ENCODE data around the gene CATSPERD.
A peak's percentile ranks its signal among the peaks of the same experiment; 100 is the strongest.

The CATSPERD gene

GRCh38 chr19:5789351-5789761, 68.9 kb downstream of the CATSPERD start:
- no peak for DNase-seq

- DNase-seq: no peak
Measured at GRCh38 chr19:5789886-5790558, 69.6 kb downstream of the CATSPERD start.

GRCh38 chr19:5790559-5791520, 70.4 kb downstream of the CATSPERD start, which contains the start of gene DUS3L:
TSS of gene DUS3L (minus strand) at chr19:5791163. CDS start at chr19:5791141, 22 bp downstream.
- peak; percentile 95 for DNase-seq

DNA sequence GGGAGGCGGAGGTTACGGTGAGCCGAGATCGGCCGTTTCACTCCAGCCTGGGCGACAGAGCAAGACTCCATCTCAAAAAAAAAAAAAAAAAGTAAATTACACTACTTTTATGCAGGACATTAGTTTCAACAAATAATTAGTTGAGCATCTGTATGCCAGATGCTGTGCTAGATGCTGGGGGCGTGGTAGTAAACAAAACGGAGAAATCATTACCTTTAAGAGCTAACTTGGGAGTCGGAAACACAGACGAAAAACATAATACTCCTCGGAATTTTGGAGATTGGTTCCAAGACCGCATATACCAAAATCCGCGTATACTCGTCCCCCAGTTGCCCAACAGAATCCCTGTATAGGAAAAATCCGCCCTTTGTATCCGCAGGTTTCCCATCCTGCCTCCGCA, 71.8 kb downstream of the CATSPERD start:
- no peak for DNase-seq

GRCh38 chr19:5793188-5793587, 72.8 kb downstream of the CATSPERD start:
- DNase-seq: no peak

GRCh38 chr19:5795382-5795919, 75.0 kb downstream of the CATSPERD start:
- DNase-seq: no peak

DNA sequence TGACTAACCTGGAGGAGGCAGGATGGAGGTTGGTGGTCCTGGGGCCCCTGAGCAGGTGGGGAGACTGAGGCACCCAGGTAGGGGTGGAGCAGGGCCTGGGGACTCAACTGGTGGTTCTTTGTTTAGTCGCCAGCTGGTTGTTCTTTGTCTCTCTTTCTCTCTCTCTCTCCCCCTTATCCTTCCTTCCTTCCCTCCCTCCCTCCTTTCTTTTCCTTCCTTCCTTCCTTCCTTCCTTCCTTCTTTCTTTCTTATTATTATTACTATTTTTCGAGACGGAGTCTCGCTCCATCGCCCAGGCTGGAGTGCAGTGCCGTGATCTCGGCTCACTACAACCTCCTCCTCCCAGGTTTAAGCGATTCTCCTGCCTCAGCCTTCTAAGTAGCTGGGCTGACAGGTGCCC, 77.8 kb downstream of the CATSPERD start:
- DNase-seq: no peak

GRCh38 chr19:5799247-5800241, 79.1 kb downstream of the CATSPERD start:
- peak in 1 of 2 donors; percentile 16 for DNase-seq

GRCh38 chr19:5800361-5801270, 80.2 kb downstream of the CATSPERD start:
- no peak for DNase-seq

GRCh38 chr19:5801796-5802619, 81.6 kb downstream of the CATSPERD start:
- DNase-seq: no peak

DNA sequence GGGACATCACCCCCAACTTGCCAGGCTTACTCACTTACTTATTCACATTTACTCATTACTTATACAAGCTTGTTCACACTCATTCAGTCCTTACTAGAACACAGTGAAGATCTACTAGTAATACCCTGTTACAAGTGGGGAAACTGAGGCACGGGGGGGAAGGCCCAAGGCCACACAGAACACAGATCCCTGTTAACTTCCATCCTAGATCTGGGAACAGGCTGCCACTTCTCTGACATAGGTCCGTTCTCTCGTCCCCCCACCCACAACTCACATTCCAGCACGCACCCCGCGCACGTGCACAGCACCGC, 83.0 kb downstream of the CATSPERD start:
- no peak for DNase-seq

DNA sequence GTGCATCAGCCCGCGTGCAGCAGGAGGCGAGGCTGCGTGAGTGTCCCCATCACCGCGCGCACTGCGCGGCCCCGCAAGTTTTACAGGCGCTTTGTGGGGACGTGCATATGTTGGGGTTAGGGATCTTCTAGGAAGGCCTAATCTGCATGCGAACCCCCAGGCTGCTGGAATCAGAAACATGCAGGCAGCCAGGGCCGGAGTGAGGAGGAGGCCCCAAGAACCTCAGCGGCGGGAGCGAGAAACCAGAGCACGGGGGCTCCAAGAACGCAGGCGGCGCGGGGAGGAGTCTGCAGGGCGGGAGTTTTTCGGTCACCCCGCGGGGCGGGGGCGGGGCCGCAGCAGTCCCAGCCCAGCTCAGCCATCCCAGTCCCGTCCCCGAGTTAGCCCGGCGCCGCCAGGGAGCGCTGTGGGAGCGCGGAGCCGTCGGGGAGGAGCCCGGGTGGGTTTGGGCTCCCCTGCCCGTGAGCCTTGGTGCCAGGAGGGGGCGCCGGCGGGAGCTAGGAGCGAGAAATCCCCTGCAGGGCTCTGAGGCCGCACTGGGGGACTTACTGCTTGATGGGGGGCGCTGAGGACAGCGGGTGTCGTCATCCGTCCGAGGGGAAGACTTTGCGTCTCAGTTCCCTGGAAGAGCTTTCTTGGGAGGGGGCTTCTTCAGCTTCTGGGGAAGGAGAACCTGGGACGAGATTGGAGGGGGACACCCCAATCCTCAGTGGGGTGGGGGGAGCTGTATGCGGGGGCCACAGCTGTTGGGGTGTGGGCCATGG, 83.5 kb downstream of the CATSPERD start:
- DNase-seq: peak; percentile 81 to 83

GRCh38 chr19:5804516-5805461, 84.4 kb downstream of the CATSPERD start, which contains the start of gene NRTN:
TSS of gene NRTN (plus strand) at chr19:5805067. CDS start at chr19:5824166, 19,099 bp downstream.
- DNase-seq: no peak

GRCh38 chr19:5805462-5806132, 85.2 kb downstream of the CATSPERD start:
- peak in 1 of 2 donors; percentile 37 for DNase-seq

DNA sequence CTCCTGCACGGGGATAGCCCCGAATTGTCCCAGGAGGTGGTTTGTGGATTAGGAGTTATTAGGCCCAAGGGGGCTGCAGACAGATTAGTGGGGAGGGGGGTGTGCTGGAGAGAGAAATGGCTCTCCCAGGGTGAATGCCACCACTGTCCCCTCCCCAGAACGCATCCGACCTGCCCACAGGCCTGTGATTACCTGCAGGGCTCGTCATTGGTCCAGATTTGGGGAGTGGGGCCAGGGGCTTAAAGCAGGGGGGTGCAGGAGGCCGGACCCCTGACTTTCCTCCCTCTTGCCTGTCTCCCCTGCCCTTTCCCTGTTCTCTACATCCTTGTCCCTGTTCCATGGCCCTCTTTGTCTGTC, 85.7 kb downstream of the CATSPERD start:
- DNase-seq: no peak

DNA sequence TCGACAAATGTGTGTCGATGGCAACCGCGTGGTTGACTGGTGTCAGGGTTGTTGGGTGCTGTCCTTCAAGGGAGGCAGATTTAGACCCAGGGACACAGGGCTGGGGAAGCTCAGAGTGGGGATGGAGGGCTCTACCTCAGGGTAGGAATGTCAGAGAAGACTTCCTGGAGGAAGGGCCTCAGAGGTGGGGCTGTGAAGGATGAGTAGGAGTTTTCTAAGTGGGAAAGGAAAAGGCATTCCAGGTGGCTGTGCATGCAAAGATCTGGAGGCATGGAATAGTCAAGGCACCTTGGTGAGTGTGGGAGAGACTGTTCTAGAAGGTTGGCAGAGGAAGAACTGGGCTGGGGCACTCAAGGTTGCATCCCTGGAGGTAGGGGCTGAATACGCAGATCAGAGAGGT, 86.5 kb downstream of the CATSPERD start:
- DNase-seq: no peak

GRCh38 chr19:5808120-5808816, 87.8 kb downstream of the CATSPERD start:
- no peak for DNase-seq

All from bone marrow (tissue), 2 donors.